ENCODE measurements around the gene HAGHL. TPM values are rescaled to one million over a fixed set of nuclear protein-coding genes. Genes with fewer than 3 reads are reported as not detected.
A peak's percentile ranks its signal among the peaks of the same experiment; 100 is the strongest.

Gene HAGHL
- total RNA-seq, 4 donors from 2014 or later, result 1.0 to 3.4 TPM; not detected in 2

GRCh38 chr16:756428-756827 lies 29.5 kb downstream of the HAGHL start:
- H3K4me1 ChIP-seq, result peaks cover 0 to 6% of the 10 kb centered on the region in 2 donors
- no peaks in the 10 kb centered on the region for H3K36me3 ChIP-seq
- H3K27me3 ChIP-seq, result no peaks in the 10 kb centered on the region
- intact Hi-C loops (cut with DNase I; ENCODE audit: low total_unique reads), result no loop called here
- no peak overlapping the region for H3K27ac ChIP-seq
- TF ChIP-seq POLR2A (IDR thresholded peaks at IDR 0.05) (no peak), CTCF (IDR thresholded peaks at IDR 0.05) (no peak)
- DNase-seq, result no peak
- H3K9me3 ChIP-seq, result no peaks in the 10 kb centered on the region
- H3K4me3 ChIP-seq, result no peak overlapping the region

GRCh38 chr16:759110-759910 lies 32.4 kb downstream of the HAGHL start:
- Histone ChIP-seq H3K27ac (peak overlapping the region in 1 of 2 donors; percentile 53), H3K27me3 (no peaks in the 10 kb centered on the region), H3K4me3 (no peak overlapping the region), H3K4me1 (peaks cover 0 to 6% of the 10 kb centered on the region in 2 donors), H3K9me3 (no peaks in the 10 kb centered on the region), H3K36me3 (no peaks in the 10 kb centered on the region)
- intact Hi-C loops (cut with DNase I; ENCODE audit: low total_unique reads), result no loop called here
- no peak for DNase-seq
- TF ChIP-seq POLR2A (IDR thresholded peaks at IDR 0.05) (no peak), CTCF (IDR thresholded peaks at IDR 0.05) (no peak)

GRCh38 chr16:760065-760464 lies 33.2 kb downstream of the HAGHL start:
- no peak for DNase-seq
- H3K36me3 ChIP-seq, result no peaks in the 10 kb centered on the region
- peaks cover 0 to 6% of the 10 kb centered on the region in 2 donors for H3K4me1 ChIP-seq
- TF ChIP-seq CTCF (IDR thresholded peaks at IDR 0.05), result no peak
- TF ChIP-seq POLR2A (IDR thresholded peaks at IDR 0.05), result no peak
- no peaks in the 10 kb centered on the region for H3K27me3 ChIP-seq
- intact Hi-C loops (cut with DNase I; ENCODE audit: low total_unique reads), result no loop called here
- H3K9me3 ChIP-seq, result no peaks in the 10 kb centered on the region
- no peak overlapping the region for H3K4me3 ChIP-seq
- H3K27ac ChIP-seq, result peak overlapping the region in 1 of 2 donors; percentile 53

- H3K9me3 ChIP-seq, result no peaks in the 10 kb centered on the region
Observed at GRCh38 chr16:760545-761343, 33.8 kb downstream of the HAGHL start, which contains the start of gene MSLN. Gene MSLN, plus strand, starts transcription at chr16:760734. Its CDS starts 1,947 bp downstream, at chr16:762681.

More at GRCh38 chr16:760545-761343, 33.8 kb downstream of the HAGHL start, which contains the start of gene MSLN:
- Histone ChIP-seq H3K36me3 (no peaks in the 10 kb centered on the region), H3K4me3 (no peak within 1 kb of the TSS), H3K4me1 (peaks cover 0 to 6% of the 10 kb centered on the region in 2 donors), H3K27me3 (no peaks in the 10 kb centered on the region), H3K27ac (peak within 1 kb of the TSS in 1 of 2 donors; percentile 53)
- intact Hi-C loops (cut with DNase I; ENCODE audit: low total_unique reads), result no loop called here
- no peak for TF ChIP-seq POLR2A (IDR thresholded peaks at IDR 0.05)
- TF ChIP-seq CTCF (IDR thresholded peaks at IDR 0.05), result no peak
- DNase-seq, result peak; percentile 31 to 48

Data from uterus (tissue), 4 donors.